Activated naive CD4-positive, alpha-beta T cell treated with anti-CD3 and anti-CD28 coated beads, Interleukin-2, amount 50 U/mL, for 72 hours (primary cell): Measurements from ENCODE around the gene HHIPL1. TPM values are rescaled to one million over a fixed set of nuclear protein-coding genes. Genes with fewer than 3 reads are reported as not detected.

Experiments
- ATAC-seq, 2 donors: fragments of 150-1000 bp; cut with Tn5 transposase; 2 replicates each; pipeline ENCODE4 v1.10.0; 2021; ENCODE audit warnings: mild to moderate bottlenecking in 2 of 2, moderate library complexity in 2 of 2
- DNase-seq, 2 donors: peaks; one replicate each; pipeline ENCODE4 v3.0.0; 2021 to 2022; ENCODE audit warnings: low spot score in 2 of 2
- H3K27ac Mint-ChIP-seq, 2 donors: one replicate each; pipeline ENCODE4 v1.8.0; 2022; ENCODE audit warnings: mild to moderate bottlenecking in 2 of 2, mixed read lengths in 2 of 2
- H3K36me3 Mint-ChIP-seq, 2 donors: one replicate each; pipeline ENCODE4 v1.8.0; 2022; ENCODE audit warnings: mixed read lengths in 2 of 2
- H3K9me3 Mint-ChIP-seq, 2 donors: one replicate each; pipeline ENCODE4 v1.8.0; 2022; ENCODE audit warnings: mixed read lengths in 2 of 2
- total RNA-seq, 2 donors: library from RNA; stranded (reverse); gene quantifications; one replicate each; pipeline ENCODE4 v1.2.3, GENCODE V29; 2022

Gene HHIPL1
- total RNA-seq, 2 donors from 2014 or later: 0.16 to 0.32 TPM

DNA sequence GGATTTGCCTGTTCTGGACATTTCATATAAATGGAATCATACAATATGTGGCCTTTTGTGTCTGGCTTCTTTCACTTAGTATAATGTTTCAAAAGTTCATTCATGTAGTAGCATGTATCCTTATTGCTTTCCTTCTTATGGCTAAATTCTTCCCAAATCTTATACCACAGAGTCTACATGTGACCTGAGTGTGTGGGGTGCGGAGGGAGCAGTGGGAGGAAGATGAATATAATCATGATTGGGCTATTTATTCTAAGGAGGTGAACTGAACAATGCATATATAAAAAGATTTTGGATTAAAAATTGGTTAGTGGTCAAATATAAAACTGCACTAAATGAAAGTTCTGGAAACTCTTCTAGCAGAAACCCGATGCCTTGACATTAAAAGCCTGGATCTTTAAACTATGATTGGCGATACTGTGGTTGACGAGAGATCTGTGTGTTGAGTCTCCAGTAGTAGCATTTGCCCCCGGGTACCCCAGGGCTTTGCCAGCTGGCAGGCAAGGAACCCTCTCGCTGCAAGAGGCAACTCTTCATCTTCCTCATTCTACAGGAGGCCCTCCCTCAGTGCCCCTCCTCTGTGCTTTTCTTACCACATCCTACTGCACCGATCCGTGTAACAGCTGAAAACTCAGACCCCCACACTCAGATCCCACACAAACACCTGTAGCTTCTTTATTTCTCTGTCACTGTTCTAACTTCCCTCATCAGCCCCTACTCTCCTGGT is 41.8 kb downstream of the HHIPL1 start:
- no peak for DNase-seq
- Mint-ChIP-seq H3K27ac (no peak overlapping the region), H3K9me3 (no peaks in the 10 kb centered on the region), H3K36me3 (no peaks in the 10 kb centered on the region)
- ATAC-seq: no peak

DNA sequence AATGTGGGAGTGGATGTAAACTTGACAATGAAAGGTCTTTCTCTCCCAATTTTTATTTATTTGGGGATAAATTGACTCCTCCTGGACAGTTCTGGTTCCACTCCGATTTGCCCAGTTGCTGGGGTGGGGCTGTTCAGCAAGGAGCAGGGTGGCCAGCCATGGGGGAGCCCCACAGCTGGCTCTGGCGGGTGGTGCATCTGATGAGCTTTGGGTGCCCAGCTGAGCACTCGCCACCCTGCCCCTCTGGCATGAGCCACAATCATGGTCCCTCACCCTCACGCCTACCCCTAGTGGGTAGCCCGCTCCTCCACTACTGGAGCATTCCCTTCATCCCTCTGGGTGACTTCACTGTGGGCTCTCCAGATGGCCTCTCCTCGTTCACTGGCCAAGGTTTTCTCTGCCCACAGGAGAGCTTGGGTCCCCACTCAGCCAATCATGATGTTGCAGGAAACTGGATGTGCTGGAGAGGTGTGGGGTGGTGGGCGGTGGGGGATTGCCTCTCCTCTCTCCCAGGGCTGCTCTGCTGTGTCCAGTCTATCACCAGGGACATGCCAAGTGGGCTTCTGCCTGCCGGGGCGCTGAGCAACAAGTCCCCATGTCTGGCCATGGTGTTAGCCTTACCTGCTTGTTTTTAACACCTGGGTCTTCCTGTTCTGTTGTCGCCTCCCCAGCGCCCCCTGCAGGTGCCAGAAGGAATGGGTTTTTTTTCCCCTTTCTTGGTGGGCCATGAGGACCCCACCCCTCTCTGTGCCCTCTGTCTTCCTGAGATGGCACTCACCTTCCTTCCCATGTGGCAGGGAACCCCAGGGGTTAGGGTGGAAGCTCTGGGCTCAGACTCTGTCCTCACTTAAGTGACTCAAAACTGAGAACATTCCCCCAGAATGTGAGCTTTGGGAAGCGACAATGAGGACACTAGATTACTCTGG is 42.6 kb downstream of the HHIPL1 start:
- H3K36me3 Mint-ChIP-seq: no peaks in the 10 kb centered on the region
- no peak overlapping the region for H3K27ac Mint-ChIP-seq
- no peaks in the 10 kb centered on the region for H3K9me3 Mint-ChIP-seq
- ATAC-seq: no peak
- peak in 1 of 2 donors; percentile 48 for DNase-seq

DNA sequence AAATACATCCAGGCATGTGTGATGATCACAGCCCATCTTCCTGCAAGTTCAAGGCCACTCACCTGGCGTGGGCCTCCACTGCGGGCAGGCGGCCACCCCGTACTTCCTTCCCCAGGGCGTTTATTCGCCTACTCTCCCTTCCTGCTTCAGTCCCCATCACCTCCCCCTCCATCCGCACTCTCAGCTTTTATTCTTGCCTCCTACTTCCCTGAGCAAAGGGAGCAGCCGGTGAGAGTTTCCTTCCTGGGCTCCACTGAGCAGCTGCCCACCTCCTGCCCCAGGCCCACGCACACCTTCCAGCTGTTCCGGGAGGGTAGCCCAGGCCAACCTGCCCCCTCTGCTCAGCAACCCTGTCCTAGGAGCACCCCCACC is 43.3 kb downstream of the HHIPL1 start:
- no peaks in the 10 kb centered on the region for H3K36me3 Mint-ChIP-seq
- ATAC-seq (no peak), DNase-seq (no peak)
- no peaks in the 10 kb centered on the region for H3K9me3 Mint-ChIP-seq
- H3K27ac Mint-ChIP-seq: no peak overlapping the region

DNA sequence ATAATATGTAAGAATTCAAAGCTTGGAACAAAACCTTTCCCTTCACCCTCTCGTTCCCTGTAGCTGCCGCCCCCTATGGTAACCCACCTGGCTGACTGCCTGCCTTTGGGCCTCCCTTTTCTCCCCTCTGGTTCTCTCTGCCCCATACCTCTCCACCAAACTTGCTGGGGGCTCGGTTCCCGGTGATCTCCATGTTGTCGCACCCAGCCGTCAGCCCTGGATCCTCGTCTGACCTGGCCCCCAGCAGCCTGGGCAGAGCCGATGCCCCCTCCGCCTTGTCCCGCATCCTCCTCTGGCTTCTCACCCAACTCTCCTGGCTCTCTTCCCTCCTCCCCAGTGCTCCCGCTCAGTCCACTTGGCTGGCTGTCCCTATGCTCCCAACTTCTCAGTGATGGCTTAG is 43.7 kb downstream of the HHIPL1 start:
- ATAC-seq (no peak), DNase-seq (no peak)
- no peaks in the 10 kb centered on the region for H3K9me3 Mint-ChIP-seq
- no peaks in the 10 kb centered on the region for H3K36me3 Mint-ChIP-seq
- H3K27ac Mint-ChIP-seq: no peak overlapping the region

DNA sequence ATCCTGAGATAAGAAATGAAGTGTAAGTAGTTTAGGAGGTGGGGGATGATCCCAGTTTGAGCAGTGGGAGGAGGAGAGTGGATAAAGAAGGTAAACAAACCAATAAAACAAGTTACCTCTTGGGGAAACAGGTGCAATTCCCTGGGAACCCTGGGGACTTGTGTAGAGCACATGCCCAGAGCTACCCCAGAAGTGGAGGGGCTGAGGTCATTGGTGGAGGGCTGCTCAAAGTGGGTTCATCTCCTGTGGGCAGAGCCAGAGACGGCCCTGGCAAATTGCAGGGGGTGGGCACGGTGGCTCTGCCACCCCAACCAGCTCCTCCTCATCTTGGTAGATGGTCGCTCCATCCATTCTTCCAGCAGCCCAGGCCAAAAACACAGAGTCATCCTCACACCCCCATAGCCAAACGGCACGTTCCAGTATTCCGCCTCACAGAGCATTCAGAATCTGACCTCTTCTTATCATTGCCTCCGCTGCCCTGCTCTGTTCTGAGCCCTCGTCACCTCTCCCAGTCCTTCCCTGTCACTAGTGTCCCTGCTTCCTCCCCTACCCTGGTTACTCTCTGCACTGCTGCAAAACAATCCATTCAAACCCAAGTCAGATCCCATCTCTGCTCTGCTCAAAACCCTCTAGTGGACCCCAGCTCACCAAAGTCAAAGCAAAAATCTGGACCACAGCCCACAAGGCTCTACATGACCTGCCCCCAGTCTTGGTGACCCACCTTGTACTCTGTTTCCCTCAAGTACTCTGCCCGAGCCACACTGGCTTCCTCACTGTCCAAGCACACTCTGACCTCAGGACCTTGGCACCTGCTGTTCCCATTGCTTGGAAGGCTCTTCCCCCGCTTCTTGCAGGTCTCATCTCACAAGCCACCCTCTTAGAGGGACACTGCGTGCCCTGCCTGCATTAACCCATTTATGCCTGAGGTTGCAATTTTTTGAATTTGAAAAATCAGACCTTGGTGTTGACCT is 44.6 kb downstream of the HHIPL1 start:
- no peak for ATAC-seq
- DNase-seq: no peak
- H3K36me3 Mint-ChIP-seq: no peaks in the 10 kb centered on the region
- no peak overlapping the region for H3K27ac Mint-ChIP-seq
- no peaks in the 10 kb centered on the region for H3K9me3 Mint-ChIP-seq

DNA sequence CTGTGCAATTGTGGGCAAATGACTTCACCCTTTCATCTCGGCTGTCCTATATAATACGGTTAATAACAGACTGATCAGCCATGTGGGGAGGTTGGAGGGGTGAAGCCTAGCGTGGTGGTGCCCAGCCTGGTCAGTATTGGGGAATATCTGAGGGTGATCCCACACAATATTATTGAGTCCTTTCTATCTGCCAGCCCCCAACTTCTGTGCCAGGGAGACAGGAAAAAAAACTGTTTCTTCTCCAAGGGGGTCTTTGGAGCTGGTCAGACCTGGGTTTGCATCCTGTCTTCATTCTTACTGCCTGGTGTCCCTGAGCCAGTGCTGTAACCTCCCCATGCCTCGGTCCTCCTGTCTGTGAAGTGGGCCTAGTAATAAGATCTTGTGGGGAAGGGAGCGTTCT is 45.7 kb downstream of the HHIPL1 start:
- Mint-ChIP-seq H3K27ac (no peak overlapping the region), H3K36me3 (no peaks in the 10 kb centered on the region), H3K9me3 (no peaks in the 10 kb centered on the region)
- DNase-seq: no peak
- no peak for ATAC-seq

DNA sequence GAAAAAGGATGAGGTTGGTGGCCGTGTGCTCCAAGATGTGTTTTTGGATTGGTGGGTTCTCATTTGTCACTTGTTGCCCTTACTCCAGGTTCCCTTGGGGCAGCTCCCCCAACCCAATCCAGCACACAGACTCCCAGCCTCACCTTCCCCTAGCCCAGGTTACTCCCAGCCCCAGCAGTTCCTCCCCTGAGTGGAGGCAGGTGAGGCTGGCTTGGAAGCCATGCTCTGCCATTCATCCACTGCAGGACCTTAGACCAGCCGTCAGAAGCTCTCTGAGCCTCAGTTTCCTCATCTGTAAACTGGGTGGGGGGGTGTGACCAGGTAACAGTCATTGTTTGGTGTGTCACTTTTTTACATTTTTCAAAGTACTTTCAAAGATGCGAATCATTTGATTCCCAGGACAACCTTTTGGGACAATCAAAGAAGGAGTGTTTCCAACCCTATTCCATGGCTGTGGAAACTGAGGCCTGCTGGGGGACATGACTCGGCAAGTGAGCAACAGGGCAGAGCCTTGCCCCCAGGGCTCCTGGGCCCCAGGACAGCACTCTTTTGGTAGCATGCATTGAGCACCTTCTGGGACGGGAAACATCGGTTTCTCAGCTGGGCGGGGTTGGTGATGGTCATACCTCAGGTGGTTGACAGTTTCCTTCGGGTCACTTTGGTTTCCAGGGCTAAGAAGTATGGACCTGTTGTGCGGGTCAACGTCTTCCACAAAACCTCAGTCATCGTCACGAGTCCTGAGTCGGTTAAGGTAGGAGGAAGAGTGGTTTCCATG is 46.4 kb downstream of the HHIPL1 start:
- no peaks in the 10 kb centered on the region for H3K9me3 Mint-ChIP-seq
- DNase-seq: no peak
- no peak overlapping the region for H3K27ac Mint-ChIP-seq
- no peak for ATAC-seq
- no peaks in the 10 kb centered on the region for H3K36me3 Mint-ChIP-seq

DNA sequence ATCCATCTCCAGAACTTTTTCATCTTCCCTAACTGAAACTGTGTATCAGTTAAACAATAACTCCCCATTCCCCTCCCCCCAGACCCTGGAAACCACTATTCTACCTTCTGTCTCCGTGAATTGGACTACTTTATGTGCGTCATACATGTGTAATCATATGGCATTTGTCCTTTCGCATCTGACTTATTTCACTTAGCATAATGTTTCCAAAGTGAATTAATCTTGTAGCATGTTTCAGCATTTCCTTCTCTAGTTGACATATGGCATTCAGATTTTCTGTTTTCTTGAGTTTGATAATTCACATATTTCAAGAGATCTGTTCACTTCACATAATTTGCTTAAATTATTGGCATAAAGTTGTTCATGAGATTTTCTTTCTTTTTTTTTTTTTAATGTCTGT is 49.0 kb downstream of the HHIPL1 start:
- DNase-seq (no peak), ATAC-seq (no peak)
- H3K36me3 Mint-ChIP-seq: no peaks in the 10 kb centered on the region
- no peak overlapping the region for H3K27ac Mint-ChIP-seq
- no peaks in the 10 kb centered on the region for H3K9me3 Mint-ChIP-seq

DNA sequence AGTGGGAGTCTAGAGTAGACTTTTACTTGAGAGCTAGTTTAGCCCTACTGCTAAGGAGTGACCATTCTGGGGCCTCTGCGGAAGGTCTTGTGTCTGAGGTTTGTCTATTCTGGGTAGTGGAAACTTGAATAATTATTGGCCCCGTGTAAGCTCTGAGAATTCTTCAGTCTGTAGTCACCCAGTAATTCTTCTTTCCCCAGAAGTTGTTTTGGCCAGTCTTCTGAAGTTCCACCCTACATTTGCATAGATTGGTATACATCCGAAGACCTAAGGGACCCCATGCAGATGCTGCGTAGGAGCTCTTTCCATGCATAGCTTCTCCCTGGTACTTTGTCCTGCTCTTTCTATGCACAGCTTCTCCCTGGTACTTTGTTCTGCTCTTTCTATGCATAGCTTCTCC is 52.0 kb downstream of the HHIPL1 start:
- H3K27ac Mint-ChIP-seq: no peak overlapping the region
- no peak for DNase-seq
- H3K36me3 Mint-ChIP-seq: no peaks in the 10 kb centered on the region
- no peak for ATAC-seq
- H3K9me3 Mint-ChIP-seq: peaks cover 0 to under 1% of the 10 kb centered on the region in 2 donors

DNA sequence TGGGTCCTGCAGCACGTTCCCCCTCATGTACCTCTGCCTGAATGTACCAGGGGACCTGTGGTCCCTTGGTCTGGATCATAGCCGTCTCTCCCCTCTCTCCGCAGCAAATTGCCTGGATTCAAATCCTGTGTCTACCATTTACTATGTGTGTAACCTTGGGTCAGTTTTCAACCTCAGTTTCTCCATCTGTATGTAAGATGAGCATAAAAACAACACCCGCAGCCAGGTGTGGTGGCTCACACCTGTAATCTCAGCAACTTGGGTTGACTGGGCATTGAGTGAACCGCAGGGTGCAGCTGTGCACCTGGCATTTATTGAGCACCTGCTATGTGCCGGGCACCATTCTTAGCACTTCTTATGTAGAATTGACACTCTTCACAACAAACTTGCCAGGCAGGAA is 53.3 kb downstream of the HHIPL1 start:
- DNase-seq (no peak), ATAC-seq (no peak)
- peaks cover 3 to 5% of the 10 kb centered on the region in 2 donors for H3K36me3 Mint-ChIP-seq
- H3K9me3 Mint-ChIP-seq: peaks cover 5 to 9% of the 10 kb centered on the region in 2 donors
- no peak overlapping the region for H3K27ac Mint-ChIP-seq

DNA sequence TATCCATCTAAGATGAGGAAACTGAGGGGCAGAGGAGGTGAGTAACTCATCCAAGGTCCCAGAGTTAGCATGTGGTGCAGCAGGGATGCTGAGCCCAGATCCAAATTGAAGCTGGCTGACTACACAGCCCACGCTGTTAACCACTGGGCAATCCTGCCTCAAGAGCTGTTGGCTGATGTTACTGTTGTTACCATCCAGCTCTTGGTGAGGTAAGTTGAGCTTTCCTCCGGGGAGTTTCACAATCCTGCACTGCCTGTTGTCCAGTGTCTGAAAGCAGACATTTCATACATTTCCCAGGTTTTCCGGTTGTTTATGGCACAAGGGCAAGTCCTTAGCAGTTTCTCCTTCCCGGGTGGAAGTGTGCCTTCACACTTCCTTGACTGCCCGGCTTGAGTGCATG is 53.7 kb downstream of the HHIPL1 start:
- Mint-ChIP-seq H3K9me3 (peaks cover 9 to 13% of the 10 kb centered on the region in 2 donors), H3K27ac (no peak overlapping the region), H3K36me3 (peaks cover 7 to 9% of the 10 kb centered on the region in 2 donors)
- ATAC-seq: no peak
- no peak for DNase-seq

DNA sequence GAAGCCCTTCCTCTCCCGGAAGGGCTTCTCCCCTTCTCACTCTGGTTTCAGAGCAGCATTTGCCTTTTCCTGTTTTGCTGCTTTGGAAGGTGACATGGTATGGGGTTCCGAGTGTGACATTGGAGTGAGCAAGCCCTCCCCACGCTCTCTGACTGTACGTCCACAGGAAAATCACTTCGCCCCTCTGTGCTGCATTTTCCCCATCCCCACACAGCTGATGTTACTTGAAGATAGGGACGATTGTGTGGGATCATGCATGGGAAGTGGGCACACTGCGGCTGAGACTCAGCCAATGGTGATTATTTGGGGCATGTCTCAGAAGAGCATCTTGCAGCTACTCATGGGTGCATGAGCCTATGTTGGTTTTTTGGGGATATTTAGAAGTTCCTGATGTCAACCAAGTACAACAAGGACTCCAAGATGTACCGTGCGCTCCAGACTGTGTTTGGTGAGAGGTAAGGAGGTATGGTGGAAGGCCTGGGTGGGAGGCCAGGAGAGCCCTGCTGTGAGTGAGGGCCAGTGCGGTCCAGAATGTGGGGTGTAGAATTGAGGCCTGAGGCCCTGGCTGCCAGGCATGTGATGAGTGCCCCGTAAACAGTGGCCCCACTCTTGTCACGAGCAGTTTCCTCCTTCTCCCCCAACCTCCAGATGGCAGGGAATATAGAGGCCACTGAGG is 54.3 kb downstream of the HHIPL1 start:
- DNase-seq (no peak), ATAC-seq (no peak)
- peaks cover 12 to 13% of the 10 kb centered on the region in 2 donors for H3K36me3 Mint-ChIP-seq
- H3K9me3 Mint-ChIP-seq: peaks cover 10 to 15% of the 10 kb centered on the region in 2 donors
- no peak overlapping the region for H3K27ac Mint-ChIP-seq

DNA sequence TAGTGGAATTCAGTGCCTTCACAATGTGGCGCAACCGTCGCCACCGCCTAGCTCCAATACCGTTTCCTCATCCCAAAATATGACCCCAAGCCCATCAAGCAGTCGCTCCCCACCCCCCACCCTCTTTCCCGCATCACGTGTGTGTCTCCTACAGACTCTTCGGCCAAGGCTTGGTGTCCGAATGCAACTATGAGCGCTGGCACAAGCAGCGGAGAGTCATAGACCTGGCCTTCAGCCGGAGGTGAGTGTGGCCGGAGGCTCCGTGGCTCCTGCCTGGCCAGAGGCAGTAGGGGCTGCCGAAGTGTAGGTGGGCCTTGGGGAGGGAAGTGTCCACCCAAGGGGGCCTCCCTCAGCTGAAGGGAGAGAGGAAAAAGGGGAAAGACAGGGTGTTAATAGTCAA is 54.9 kb downstream of the HHIPL1 start:
- no peak overlapping the region for H3K27ac Mint-ChIP-seq
- no peak for ATAC-seq
- peaks cover 19 to 20% of the 10 kb centered on the region in 2 donors for H3K36me3 Mint-ChIP-seq
- no peak for DNase-seq
- peaks cover 10 to 22% of the 10 kb centered on the region in 2 donors for H3K9me3 Mint-ChIP-seq

DNA sequence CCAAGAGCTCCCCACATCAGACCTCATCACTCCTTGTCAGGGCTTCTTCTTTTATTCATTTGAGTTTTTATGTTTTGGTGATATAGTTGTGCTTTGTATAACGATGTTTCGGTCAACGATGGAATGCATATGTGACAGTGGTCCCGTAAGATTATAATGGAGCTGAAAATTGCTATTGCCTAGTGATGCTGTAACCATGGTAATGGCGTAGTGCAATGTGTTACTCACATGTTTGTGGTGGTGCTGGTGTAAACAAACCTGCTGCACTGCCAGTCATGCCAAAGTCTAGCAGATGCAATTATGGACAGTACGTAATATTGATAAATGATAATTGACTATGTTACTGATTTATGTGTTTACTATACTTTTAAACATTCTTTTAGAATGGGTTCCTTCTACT is 55.5 kb downstream of the HHIPL1 start:
- Mint-ChIP-seq H3K36me3 (peaks cover 19 to 20% of the 10 kb centered on the region in 2 donors), H3K27ac (no peak overlapping the region), H3K9me3 (peaks cover 10 to 22% of the 10 kb centered on the region in 2 donors)
- DNase-seq (no peak), ATAC-seq (no peak)

DNA sequence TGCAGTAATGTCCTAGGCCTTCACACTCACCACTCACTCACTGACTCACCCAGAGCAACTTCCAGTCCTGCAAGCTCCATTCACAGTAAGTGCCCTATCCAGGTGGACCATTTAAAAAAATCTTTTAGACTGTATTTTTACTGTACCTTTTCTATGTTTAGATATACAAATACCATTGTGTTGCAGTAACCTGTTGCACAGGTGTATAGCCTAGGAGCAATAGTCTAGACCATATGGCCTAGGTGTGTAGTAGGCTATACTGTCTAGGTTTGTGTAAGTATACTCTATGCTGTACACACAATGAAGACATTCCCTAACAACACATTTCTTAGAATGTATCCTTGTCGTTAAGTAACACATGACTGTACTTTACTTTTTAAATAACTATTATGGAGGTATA is 56.3 kb downstream of the HHIPL1 start:
- DNase-seq (no peak), ATAC-seq (no peak)
- Mint-ChIP-seq H3K9me3 (peaks cover 10 to 22% of the 10 kb centered on the region in 2 donors), H3K27ac (no peak overlapping the region), H3K36me3 (peaks cover 19 to 20% of the 10 kb centered on the region in 2 donors)
